HepG2 (cell line): Measurements from ENCODE around the gene CCBE1. TPM values are rescaled to one million over a fixed set of nuclear protein-coding genes. Genes with fewer than 3 reads are reported as not detected.

ENCODE experiments used
- ATF6 ChIP-seq: sonication (generic); formaldehyde crosslinking; conservative IDR thresholded peaks from 2 replicates; pipeline ENCODE4 v1.4.0; 2020; ENCODE audit warnings: missing genetic modification reagents
- FOSL2 ChIP-seq: sonication (generic); formaldehyde crosslinking; IDR thresholded peaks from 2 replicates; pipeline ENCODE4 v1.4.0; 2020; ENCODE audit warnings: missing genetic modification reagents
- GATAD1 ChIP-seq: IDR thresholded peaks from 2 replicates; pipeline ENCODE4 v1.6.1; 2016; ENCODE audit warnings: missing genetic modification reagents, missing compliant biosample characterization
- GFI1 ChIP-seq: sonication (generic); formaldehyde crosslinking; IDR thresholded peaks from 2 replicates; pipeline ENCODE4 v1.5.0; 2020; ENCODE audit warnings: missing genetic modification reagents, mild to moderate bottlenecking, borderline replicate concordance
- GLI4 ChIP-seq: sonication (generic); formaldehyde crosslinking; IDR thresholded peaks from 2 replicates; pipeline ENCODE4 v1.5.1; 2020; ENCODE audit warnings: missing genetic modification reagents, mild to moderate bottlenecking, moderate library complexity, borderline replicate concordance
- HMG20B ChIP-seq: conservative IDR thresholded peaks from 2 replicates; pipeline ENCODE4 v1.6.1; 2016; ENCODE audit warnings: missing genetic modification reagents, missing compliant biosample characterization
- ISX ChIP-seq: sonication (generic); formaldehyde crosslinking; conservative IDR thresholded peaks from 2 replicates; pipeline ENCODE4 v1.5.0; 2020; ENCODE audit warnings: missing genetic modification reagents
- JUNB ChIP-seq: sonication (generic); formaldehyde crosslinking; IDR thresholded peaks from 2 replicates; pipeline ENCODE4 v1.8.0; 2022; ENCODE audit warnings: missing genetic modification reagents, mild to moderate bottlenecking, borderline replicate concordance
- JUND ChIP-seq: sonication (generic); formaldehyde crosslinking; IDR thresholded peaks from 2 replicates; pipeline ENCODE4 v1.8.0; 2022; ENCODE audit warnings: mild to moderate bottlenecking, missing genetic modification reagents
- MAFF ChIP-seq: IDR thresholded peaks from 2 replicates; pipeline ENCODE4 v1.6.1; 2011; ENCODE audit warnings: low read depth, low read length, improper control_type of control experiment
- NRL ChIP-seq: sonication (generic); formaldehyde crosslinking; IDR thresholded peaks from 2 replicates; pipeline ENCODE4 v1.5.0; 2020; ENCODE audit warnings: missing genetic modification reagents, mild to moderate bottlenecking, moderate library complexity, borderline replicate concordance
- PHF21A ChIP-seq: sonication (generic); formaldehyde crosslinking; IDR thresholded peaks from 2 replicates; pipeline ENCODE4 v1.5.0; 2020; ENCODE audit warnings: mild to moderate bottlenecking, missing genetic modification reagents
- POGZ ChIP-seq: sonication (generic); formaldehyde crosslinking; IDR thresholded peaks from 2 replicates; pipeline ENCODE4 v1.4.0; 2020; ENCODE audit warnings: mild to moderate bottlenecking, missing genetic modification reagents
- RARG ChIP-seq: sonication (generic); formaldehyde crosslinking; IDR thresholded peaks from 2 replicates; pipeline ENCODE4 v1.4.0; 2020; ENCODE audit warnings: low read depth, mild to moderate bottlenecking, missing genetic modification reagents
- RBM39 ChIP-seq: fragments of 200-400 bp; formaldehyde crosslinking; IDR thresholded peaks from one replicate; pipeline ENCODE4 v1.6.1; 2018; ENCODE audit warnings: antibody characterized with exemption, mild to moderate bottlenecking, low read depth, low read length; ENCODE audit not compliant: poor library complexity, severe bottlenecking
- RXRB ChIP-seq: IDR thresholded peaks from 2 replicates; pipeline ENCODE4 v1.6.1; 2016; ENCODE audit warnings: borderline replicate concordance, missing genetic modification reagents, missing compliant biosample characterization
- SIX4 ChIP-seq: sonication (generic); formaldehyde crosslinking; IDR thresholded peaks from 2 replicates; pipeline ENCODE4 v1.4.0; 2020; ENCODE audit warnings: missing genetic modification reagents
- TCF7 ChIP-seq: sonication (generic); IDR thresholded peaks from 2 replicates; pipeline ENCODE4 v1.6.1; 2016; ENCODE audit warnings: antibody characterized with exemption, low read depth
- THYN1 ChIP-seq: sonication (generic); formaldehyde crosslinking; IDR thresholded peaks from 2 replicates; pipeline ENCODE4 v1.8.1; 2023; ENCODE audit warnings: low read depth, mild to moderate bottlenecking, moderate library complexity, missing genetic modification reagents, borderline replicate concordance
- WIZ ChIP-seq: sonication (generic); formaldehyde crosslinking; IDR thresholded peaks from 2 replicates; pipeline ENCODE4 v1.5.1; 2020; ENCODE audit warnings: mild to moderate bottlenecking, missing genetic modification reagents
- ZBTB8A ChIP-seq: sonication (generic); formaldehyde crosslinking; IDR thresholded peaks from 2 replicates; pipeline ENCODE4 v1.4.0; 2020; ENCODE audit warnings: mild to moderate bottlenecking, low read depth, missing genetic modification reagents, borderline replicate concordance
- ZFP36L1 ChIP-seq: sonication (generic); formaldehyde crosslinking; IDR thresholded peaks from 2 replicates; pipeline ENCODE4 v1.8.0; 2022; ENCODE audit warnings: mild to moderate bottlenecking, missing genetic modification reagents, moderate library complexity
- ZNF225 ChIP-seq: sonication (generic); formaldehyde crosslinking; IDR thresholded peaks from 2 replicates; pipeline ENCODE4 v1.4.0; 2020; ENCODE audit warnings: mild to moderate bottlenecking, missing genetic modification reagents
- ZNF609 ChIP-seq: sonication (generic); formaldehyde crosslinking; IDR thresholded peaks from 2 replicates; pipeline ENCODE4 v1.4.0; 2020; ENCODE audit warnings: mild to moderate bottlenecking, missing genetic modification reagents, borderline replicate concordance
- polyA plus RNA-seq, 8 experiments: library from polyadenylated mRNA; depleted of rRNA in 3 of 8; stranded (reverse) in 7 of 8; unstranded in 1 of 8; fragments of >200 nt; fragmentation: Illumina TruSeq in 4 of 8; extraction: Trizol in 4 of 8; gene quantifications; 2 replicates each; pipeline versions ENCODE4 v1.2.1 to v1.2.3, GENCODE V29; 2011 to 2016; ENCODE audit warnings: low read depth in 4 of 8, missing spikeins in 1 of 8, mixed read lengths in 1 of 8; ENCODE audit not compliant: insufficient read depth in 1 of 8
- total RNA-seq, 5 experiments: library from RNA; depleted of rRNA; stranded (reverse); fragments of >200 nt; fragmentation: Illumina TruSeq; extraction: Trizol; gene quantifications; 2 replicates each; pipeline ENCODE4 v1.2.3, GENCODE V29; 2016; ENCODE audit warnings: low read depth in 1 of 5

CCBE1 gene
- total and polyA plus RNA-seq, 2 of the 13 experiments (the other 11 are each of a cell fraction or from before 2014, with no cell fraction given) = not detected

- no peak; the same call in 1 of the 2 replicates for TF ChIP-seq WIZ
- TF ChIP-seq RARG (CRISPR knock-in tag) = no peak
- peak; percentile 53 for TF ChIP-seq PHF21A (CRISPR knock-in tag)
- no peak for TF ChIP-seq RBM39
- TF ChIP-seq GFI1 = peak; percentile 98
- TF ChIP-seq POGZ (CRISPR knock-in tag) = peak; percentile 53
- TF ChIP-seq ATF6 (CRISPR knock-in tag) = no peak
- no peak for TF ChIP-seq NRL (CRISPR knock-in tag)
- no peak; the same call in 1 of the 2 replicates for TF ChIP-seq ZNF225 (CRISPR knock-in tag)
- TF ChIP-seq TCF7 = peak; percentile 44; the same call in 1 of the 2 replicates
- peak; percentile 96 for TF ChIP-seq RXRB (CRISPR knock-in tag)
- peak; percentile 54; the same call in 1 of the 2 replicates for TF ChIP-seq GATAD1 (CRISPR knock-in tag)
- peak; percentile 97 for TF ChIP-seq HMG20B (CRISPR knock-in tag)
- peak; percentile 100 for TF ChIP-seq FOSL2 (CRISPR knock-in tag)
- TF ChIP-seq MAFF = peak; percentile 27; the same call in 1 of the 2 replicates
- peak; percentile 98 for TF ChIP-seq JUND (CRISPR knock-in tag)
- TF ChIP-seq THYN1 (CRISPR knock-in tag) = no peak
- TF ChIP-seq SIX4 = peak; percentile 64
- TF ChIP-seq ZBTB8A (CRISPR knock-in tag) = no peak
- no peak for TF ChIP-seq ZFP36L1 (CRISPR knock-in tag)
- TF ChIP-seq JUNB (CRISPR knock-in tag) = peak; percentile 98
- no peak for TF ChIP-seq GLI4 (CRISPR knock-in tag)
- TF ChIP-seq ZNF609 = peak; percentile 73; the same call in 1 of the 2 replicates
- TF ChIP-seq ISX (CRISPR knock-in tag) = no peak
These were observed 180.7 kb downstream of the CCBE1 start (continued) for GRCh38 chr18:59516356-59517155.
